Measurements from ENCODE around the gene KRT12. TPM values are rescaled to one million over a fixed set of nuclear protein-coding genes. Genes with fewer than 3 reads are reported as not detected.

The KRT12 gene
- polyA plus RNA-seq, 1 of the 3 experiments (the other 2 are of a cell fraction): not detected

GRCh38 chr17:40844671-40845107 lies 22.3 kb downstream of the KRT12 start (continued):
- TF ChIP-seq TCF12 (IDR thresholded peaks at IDR 0.05): no peak
- TF ChIP-seq TAF1 (IDR thresholded peaks at IDR 0.05; ENCODE audit: borderline replicate concordance, low read depth, low read length): no peak
- no peak for TF ChIP-seq SIN3A (IDR thresholded peaks at IDR 0.05; ENCODE audit: borderline replicate concordance, low read depth, low read length)
- TF ChIP-seq RCOR1 (IDR thresholded peaks at IDR 0.05; ENCODE audit: low read length): no peak
- no peak for TF ChIP-seq USF2 (IDR thresholded peaks at IDR 0.05; ENCODE audit: borderline replicate concordance, low read depth, low read length)
- TF ChIP-seq USF1 (IDR thresholded peaks at IDR 0.05; ENCODE audit: borderline replicate concordance, low read depth): no peak

- Histone ChIP-seq H3K9me2 (no peaks in the 10 kb centered on the region), H3K27me3 (ENCODE audit: insufficient read depth) (peaks cover 29% of the 10 kb centered on the region; the same call in 1 of the 2 replicates), H3K27ac (ENCODE audit: low read depth in 2 of 2, low read length in 1 of 2) (no peak overlapping the region), H3K9ac (no peak overlapping the region), H3K4me3 (ENCODE audit: low read depth in 2 of 2, low read length in 1 of 2) (no peak overlapping the region), H3K9me3 (no peaks in the 10 kb centered on the region), H2AFZ (ENCODE audit: low read depth) (no peak overlapping the region), H3K4me2 (no peak overlapping the region), H3F3A (replicated peaks; ENCODE audit: insufficient read depth) (no peaks in the 10 kb centered on the region), H3K4me1 (ENCODE audit: control insufficient read depth in 1 of 2, insufficient read depth in 2 of 2, low read depth in 1 of 2, low read length in 1 of 2) (no peaks in the 10 kb centered on the region), H3K36me3 (replicated peaks in 1 of 2; ENCODE audit: control insufficient read depth in 1 of 2, insufficient read depth in 2 of 2, low read length in 1 of 2) (no peaks in the 10 kb centered on the region), H3K79me2 (ENCODE audit: insufficient read depth) (no peaks in the 10 kb centered on the region), H4K20me1 (ENCODE audit: insufficient read depth) (no peaks in the 10 kb centered on the region)
- DNase-seq: no peak
- CTCF ChIA-PET: interaction anchor here (0.9 to 1.5 kb wide), 3 partner anchors 13 to 811 kb away, joined by 3 to 5 read pairs (median 5); no protein-coding TSS in a partner anchor
- 53% methylated on average over 3 of the region's 3 CpGs for WGBS (ENCODE audit: low lambda C conversion rate)
- POLR2A ChIA-PET: no interaction called here
- TF ChIP-seq RXRA (IDR thresholded peaks at IDR 0.05; ENCODE audit: borderline replicate concordance, low read depth) (no peak), EZH2phosphoT487 (IDR thresholded peaks at IDR 0.05; ENCODE audit: borderline replicate concordance, low read depth) (no peak), RAD21 (IDR thresholded peaks at IDR 0.05; ENCODE audit: low read length) (no peak), USF1 (IDR thresholded peaks at IDR 0.05; ENCODE audit: borderline replicate concordance, low read depth) (no peak), PBX3 (IDR thresholded peaks at IDR 0.05) (no peak), SMC3 (IDR thresholded peaks at IDR 0.05; ENCODE audit: low read depth, low read length) (no peak), YY1 (IDR thresholded peaks at IDR 0.05; ENCODE audit: low read depth) (no peak), NFIC (IDR thresholded peaks at IDR 0.05; ENCODE audit: borderline replicate concordance) (no peak), REST (IDR thresholded peaks at IDR 0.05; ENCODE audit: low read depth, low read length) (no peak), GABPA (IDR thresholded peaks at IDR 0.05; ENCODE audit: low read depth) (no peak), CTCF (IDR thresholded peaks at IDR 0.05) (no peak), TEAD4 (IDR thresholded peaks at IDR 0.05; ENCODE audit: borderline replicate concordance, insufficient read depth) (no peak), FOXJ3 (CRISPR knock-in tag; IDR thresholded peaks at IDR 0.05) (no peak), JUND (IDR thresholded peaks at IDR 0.05) (no peak), CHD2 (IDR thresholded peaks at IDR 0.05; ENCODE audit: low read length, partially characterized antibody) (no peak), IRF3 (IDR thresholded peaks at IDR 0.05; ENCODE audit: low read depth, low read length) (no peak), MAX (IDR thresholded peaks at IDR 0.05; ENCODE audit: low read depth) (no peak)
Measured at GRCh38 chr17:40843242-40843641, 23.8 kb downstream of the KRT12 start.

Data from SK-N-SH (cell line).